ENCODE results near the gene MYDGF. TPM values are rescaled to one million over a fixed set of nuclear protein-coding genes. Genes with fewer than 3 reads are reported as not detected.
A peak's percentile ranks its signal among the peaks of the same experiment; 100 is the strongest.

MYDGF gene
- total and polyA plus RNA-seq, 2 of the 13 experiments (the other 11 are each of a cell fraction or from before 2014, with no cell fraction given) = 116 to 198 TPM

- TF ChIP-seq ZXDC (CRISPR knock-in tag; IDR thresholded peaks at IDR 0.05) (no peak), ZSCAN12 (CRISPR knock-in tag; IDR thresholded peaks at IDR 0.05) (no peak), FOXP4 (CRISPR knock-in tag; IDR thresholded peaks at IDR 0.05) (0 out of 2 replicates have a peak, but pooled peaks have one; percentile 19), RBFOX2 (IDR thresholded peaks at IDR 0.05; ENCODE audit: low read depth, low read length) (no peak), BCLAF1 (IDR thresholded peaks at IDR 0.05) (no peak), TIGD3 (CRISPR knock-in tag; IDR thresholded peaks at IDR 0.05; ENCODE audit: borderline replicate concordance) (no peak), ARID2 (CRISPR knock-in tag; IDR thresholded peaks at IDR 0.05; ENCODE audit: borderline replicate concordance) (no peak), MIER3 (CRISPR knock-in tag; IDR thresholded peaks at IDR 0.05; ENCODE audit: borderline replicate concordance) (no peak; the same call in 1 of the 2 replicates), ZNF343 (CRISPR knock-in tag; IDR thresholded peaks at IDR 0.05) (no peak), ZNF30 (CRISPR knock-in tag; IDR thresholded peaks at IDR 0.05) (no peak), HIC2 (CRISPR knock-in tag; IDR thresholded peaks at IDR 0.05; ENCODE audit: low read depth) (no peak), ATAD3A (CRISPR knock-in tag; IDR thresholded peaks at IDR 0.05) (no peak), TAF15 (IDR thresholded peaks at IDR 0.05; ENCODE audit: low read depth, low read length, poor library complexity, severe bottlenecking) (no peak), KDM6A (CRISPR knock-in tag; IDR thresholded peaks at IDR 0.05; ENCODE audit: low read depth) (no peak), ZNF83 (CRISPR knock-in tag; IDR thresholded peaks at IDR 0.05; ENCODE audit: borderline replicate concordance) (no peak), ZNF644 (CRISPR knock-in tag; IDR thresholded peaks at IDR 0.05; ENCODE audit: low read depth) (peak; percentile 91), MXD3 (CRISPR knock-in tag; IDR thresholded peaks at IDR 0.05) (no peak), LCORL (IDR thresholded peaks at IDR 0.05) (no peak), LCORL (CRISPR knock-in tag; IDR thresholded peaks at IDR 0.05) (0 out of 2 replicates have a peak, but pooled peaks have one; percentile 3)
Observed at GRCh38 chr19:4624733-4625362, 45.3 kb downstream of the MYDGF start (continued).

Data from HepG2 (cell line).